Measurements from ENCODE around the gene TRIM24. TPM values are rescaled to one million over a fixed set of nuclear protein-coding genes. Genes with fewer than 3 reads are reported as not detected.

Gene TRIM24
- polyA plus RNA-seq, 3 donors, result 3.5 to 8.9 (median 6.0) TPM

DNA sequence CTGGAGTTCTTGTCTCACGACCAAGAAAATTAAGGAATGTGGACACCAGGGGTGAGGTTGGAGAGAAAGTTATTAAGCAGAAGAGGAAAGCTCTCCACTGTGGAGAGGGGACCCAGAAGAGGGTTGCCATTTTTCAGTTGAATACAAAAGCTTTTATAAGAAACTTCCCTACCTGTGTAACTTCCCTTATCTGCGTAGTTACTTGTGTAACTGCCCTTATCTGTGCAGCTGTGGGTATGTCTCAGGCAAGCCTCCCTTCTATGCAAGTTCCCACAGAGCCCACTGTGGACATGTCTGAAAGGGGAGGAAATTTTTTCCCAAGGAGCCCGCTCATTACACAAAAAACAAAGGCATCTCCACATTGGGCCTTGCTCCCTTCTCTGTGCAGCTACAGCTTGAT is 146.2 kb downstream of the TRIM24 start:
- Histone ChIP-seq H3K4me2 (replicated peaks; ENCODE audit: extremely low read depth, low read length, poor library complexity, severe bottlenecking) (no peak overlapping the region), H3K4me1 (ENCODE audit: control insufficient read depth in 1 of 2, insufficient read depth in 2 of 2, low read length in 2 of 2) (no peaks in the 10 kb centered on the region), H3K9ac (ENCODE audit: insufficient read depth, low read length, poor library complexity, severe bottlenecking) (no peak overlapping the region), H3K4me3 (replicated peaks in 1 of 3; ENCODE audit: low read depth in 2 of 3, low read length in 3 of 3) (no peak overlapping the region), H3K27me3 (ENCODE audit: control insufficient read depth in 2 of 2, insufficient read depth in 2 of 2, low read length in 2 of 2) (no peaks in the 10 kb centered on the region), H4K20me1 (ENCODE audit: insufficient read depth, low read length) (no peaks in the 10 kb centered on the region), H2AFZ (ENCODE audit: insufficient read depth, low read depth, low read length, poor library complexity, severe bottlenecking) (no peak overlapping the region), H3K36me3 (replicated peaks in 1 of 2; ENCODE audit: control insufficient read depth in 1 of 2, insufficient read depth in 2 of 2, low read length in 2 of 2) (no peaks in the 10 kb centered on the region), H3K79me2 (ENCODE audit: insufficient read depth, low read length) (no peaks in the 10 kb centered on the region), H3K9me3 (replicated peaks in 1 of 2; ENCODE audit: control insufficient read depth in 1 of 2, insufficient read depth in 1 of 2, low read length in 2 of 2) (peaks cover 0 to 3% of the 10 kb centered on the region in 2 donors), H3K27ac (ENCODE audit: low read depth in 1 of 2, low read length in 2 of 2) (no peak overlapping the region)
- 100% methylated on average over 1 of the region's 3 CpGs for WGBS (ENCODE audit: insufficient coverage)
- TF ChIP-seq, protein P1, sequence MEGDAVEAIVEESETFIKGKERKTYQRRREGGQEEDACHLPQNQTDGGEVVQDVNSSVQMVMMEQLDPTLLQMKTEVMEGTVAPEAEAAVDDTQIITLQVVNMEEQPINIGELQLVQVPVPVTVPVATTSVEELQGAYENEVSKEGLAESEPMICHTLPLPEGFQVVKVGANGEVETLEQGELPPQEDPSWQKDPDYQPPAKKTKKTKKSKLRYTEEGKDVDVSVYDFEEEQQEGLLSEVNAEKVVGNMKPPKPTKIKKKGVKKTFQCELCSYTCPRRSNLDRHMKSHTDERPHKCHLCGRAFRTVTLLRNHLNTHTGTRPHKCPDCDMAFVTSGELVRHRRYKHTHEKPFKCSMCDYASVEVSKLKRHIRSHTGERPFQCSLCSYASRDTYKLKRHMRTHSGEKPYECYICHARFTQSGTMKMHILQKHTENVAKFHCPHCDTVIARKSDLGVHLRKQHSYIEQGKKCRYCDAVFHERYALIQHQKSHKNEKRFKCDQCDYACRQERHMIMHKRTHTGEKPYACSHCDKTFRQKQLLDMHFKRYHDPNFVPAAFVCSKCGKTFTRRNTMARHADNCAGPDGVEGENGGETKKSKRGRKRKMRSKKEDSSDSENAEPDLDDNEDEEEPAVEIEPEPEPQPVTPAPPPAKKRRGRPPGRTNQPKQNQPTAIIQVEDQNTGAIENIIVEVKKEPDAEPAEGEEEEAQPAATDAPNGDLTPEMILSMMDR (IDR thresholded peaks at IDR 0.05), result no peak
- Mint-ChIP-seq H3K27me3 (ENCODE audit: low read depth in 3 of 3) (peaks cover 0 to 1% (median 0%) of the 10 kb centered on the region in 3 donors), H3K9me3 (peaks cover 2 to 14% (median 8%) of the 10 kb centered on the region in 7 donors), H3K4me3 (no peak overlapping the region), H3K4me1 (peaks cover 16% of the 10 kb centered on the region), H3K27ac (no peak overlapping the region), H3K36me3 (no peaks in the 10 kb centered on the region)
- intact Hi-C loops (cut with micrococcal nuclease), result no loop called here
- DNase-seq, result no peak

DNA sequence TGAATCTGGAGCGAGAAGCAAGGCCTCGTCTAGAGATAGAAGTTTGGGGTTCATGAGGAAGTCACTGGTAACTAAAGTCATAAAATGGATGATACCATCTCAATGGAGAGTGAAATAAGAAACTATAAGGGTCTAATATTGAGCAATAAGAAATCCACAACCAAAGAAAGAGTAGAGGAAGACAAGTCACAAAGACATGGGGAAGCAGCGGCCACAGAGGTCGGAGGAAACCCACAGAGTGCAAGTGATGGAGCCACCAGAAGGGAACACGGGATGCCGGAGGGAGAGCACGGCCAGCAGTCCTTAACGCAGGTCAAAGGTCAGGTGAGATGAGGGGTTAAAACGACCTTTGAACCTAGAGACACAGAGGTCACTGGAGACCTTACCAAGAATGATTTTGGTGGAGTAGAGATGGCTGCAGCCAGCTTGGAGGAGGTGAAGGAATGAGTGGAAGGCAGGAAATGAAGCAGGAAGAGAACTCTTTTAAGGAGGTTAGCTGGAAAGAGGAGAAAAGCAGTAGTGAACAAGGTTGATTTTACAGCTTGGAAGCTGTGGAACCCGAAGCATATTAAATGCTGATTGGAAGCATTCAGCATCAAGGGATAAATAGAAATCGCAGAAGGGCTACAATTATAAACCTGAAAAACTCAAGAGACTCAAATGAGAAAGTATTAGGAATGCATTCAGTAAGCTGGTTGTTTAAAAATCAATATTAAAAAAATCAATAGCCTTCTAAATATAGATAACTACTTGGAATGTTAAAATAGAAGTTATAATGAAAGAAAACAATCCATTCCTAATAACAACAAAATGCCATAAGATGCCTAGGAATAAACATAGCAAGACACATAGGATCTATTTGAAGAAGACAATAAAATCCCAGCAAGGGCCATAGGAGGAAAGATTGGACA is 147.4 kb downstream of the TRIM24 start:
- H3K4me1 Mint-ChIP-seq, result peaks cover 16% of the 10 kb centered on the region
- intact Hi-C loops (cut with micrococcal nuclease), result no loop called here
- no peak overlapping the region for H3K27ac Mint-ChIP-seq

More for the DNA sequence above, 147.4 kb downstream of the TRIM24 start:
- Histone ChIP-seq H3K9ac (ENCODE audit: insufficient read depth, low read length, poor library complexity, severe bottlenecking) (no peak overlapping the region), H3K4me2 (replicated peaks; ENCODE audit: extremely low read depth, low read length, poor library complexity, severe bottlenecking) (no peak overlapping the region), H3K4me3 (replicated peaks in 1 of 3; ENCODE audit: low read depth in 2 of 3, low read length in 3 of 3) (no peak overlapping the region), H3K27me3 (ENCODE audit: control insufficient read depth in 2 of 2, insufficient read depth in 2 of 2, low read length in 2 of 2) (no peaks in the 10 kb centered on the region), H4K20me1 (ENCODE audit: insufficient read depth, low read length) (no peaks in the 10 kb centered on the region), H2AFZ (ENCODE audit: insufficient read depth, low read depth, low read length, poor library complexity, severe bottlenecking) (peak overlapping the region; percentile 41), H3K36me3 (replicated peaks in 1 of 2; ENCODE audit: control insufficient read depth in 1 of 2, insufficient read depth in 2 of 2, low read length in 2 of 2) (no peaks in the 10 kb centered on the region), H3K9me3 (replicated peaks in 1 of 2; ENCODE audit: control insufficient read depth in 1 of 2, insufficient read depth in 1 of 2, low read length in 2 of 2) (peaks cover 0 to 3% of the 10 kb centered on the region in 2 donors), H3K27ac (ENCODE audit: low read depth in 1 of 2, low read length in 2 of 2) (no peak overlapping the region), H3K79me2 (ENCODE audit: insufficient read depth, low read length) (no peaks in the 10 kb centered on the region), H3K4me1 (ENCODE audit: control insufficient read depth in 1 of 2, insufficient read depth in 2 of 2, low read length in 2 of 2) (no peaks in the 10 kb centered on the region)
- no peaks in the 10 kb centered on the region for H3K27me3 Mint-ChIP-seq (ENCODE audit: low read depth in 3 of 3)
- 23% methylated on average over 10 of the region's 11 CpGs for WGBS (ENCODE audit: insufficient coverage)
- no peak for DNase-seq
- TF ChIP-seq, protein P1 (IDR thresholded peaks at IDR 0.05), result no peak
- H3K36me3 Mint-ChIP-seq, result no peaks in the 10 kb centered on the region
- no peak overlapping the region for H3K4me3 Mint-ChIP-seq
- H3K9me3 Mint-ChIP-seq, result peaks cover 2 to 15% (median 8%) of the 10 kb centered on the region in 7 donors

Data from CD14-positive monocyte (primary cell).